ENCODE results near the gene GPR148.

- no peak for TF ChIP-seq POLR2A (IDR thresholded peaks at IDR 0.05; ENCODE audit: borderline replicate concordance, extremely low read depth, insufficient read depth, insufficient read length)
- TF ChIP-seq CTCF (IDR thresholded peaks at IDR 0.05 in 2 of 3, conservative IDR thresholded peaks at IDR 0.05 in 1 of 3; ENCODE audit: borderline replicate concordance in 1 of 3, insufficient read depth in 1 of 3, low read depth in 2 of 3, low read length in 2 of 3): no peak
- no peak for TF ChIP-seq SIN3A (IDR thresholded peaks at IDR 0.05; ENCODE audit: low read depth)
- no peak for TF ChIP-seq CEBPB (IDR thresholded peaks at IDR 0.05; ENCODE audit: low read depth)
- no peak for TF ChIP-seq EGR1 (IDR thresholded peaks at IDR 0.05; ENCODE audit: low read depth)
- no peak for TF ChIP-seq RAD21 (IDR thresholded peaks at IDR 0.05; ENCODE audit: low read depth)
- TF ChIP-seq EZH2 (IDR thresholded peaks at IDR 0.05): no peak
- no peak for TF ChIP-seq POLR2AphosphoS5 (IDR thresholded peaks at IDR 0.05; ENCODE audit: low read depth, low read length)
- TF ChIP-seq MAX (IDR thresholded peaks at IDR 0.05): no peak
- no peak for TF ChIP-seq ZNF274 (IDR thresholded peaks at IDR 0.05; ENCODE audit: low read depth, low read length)
- TF ChIP-seq YY1 (IDR thresholded peaks at IDR 0.05; ENCODE audit: extremely low read depth, insufficient replicate concordance, low read depth, low read length): no peak
- TF ChIP-seq CBX3 (IDR thresholded peaks at IDR 0.05; ENCODE audit: low read depth): no peak
Observed at GRCh38 chr2:130755256-130756052, 26.6 kb downstream of the GPR148 start, which contains the start of gene AMER3.

Measured in HCT116 (cell line).